HK-2 (cell line): ENCODE data around the gene SHANK3.

Source experiments
- DNase-seq: peaks from one replicate; pipeline ENCODE4 v3.0.0-alpha.2; 2018; ENCODE audit not compliant: unreplicated experiment

SHANK3 gene

DNA sequence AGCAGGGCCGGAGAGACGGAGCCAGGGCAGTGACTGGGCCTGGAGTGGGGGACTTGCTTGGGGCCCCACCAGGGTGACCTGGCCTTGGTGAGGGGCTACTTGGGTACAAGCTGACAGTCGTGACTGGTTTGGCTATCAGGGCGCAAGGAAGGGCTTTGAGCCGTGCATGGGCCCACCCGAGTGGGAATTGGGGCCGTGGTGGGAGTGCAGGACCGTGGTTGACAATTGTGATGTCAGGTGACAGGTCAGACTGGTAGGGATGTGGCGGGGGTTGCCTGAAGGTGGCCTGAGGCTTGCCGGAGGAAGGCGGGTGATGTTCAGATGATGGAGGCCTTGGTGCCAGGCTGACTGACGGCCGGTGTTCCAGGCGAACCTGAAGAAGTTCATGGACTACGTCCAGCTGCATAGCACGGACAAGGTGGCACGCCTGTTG, 5.6 kb downstream of the SHANK3 start:
- DNase-seq, result no peak

GRCh38 chr22:50678651-50679521, 6.3 kb downstream of the SHANK3 start:
- DNase-seq, result no peak

DNA sequence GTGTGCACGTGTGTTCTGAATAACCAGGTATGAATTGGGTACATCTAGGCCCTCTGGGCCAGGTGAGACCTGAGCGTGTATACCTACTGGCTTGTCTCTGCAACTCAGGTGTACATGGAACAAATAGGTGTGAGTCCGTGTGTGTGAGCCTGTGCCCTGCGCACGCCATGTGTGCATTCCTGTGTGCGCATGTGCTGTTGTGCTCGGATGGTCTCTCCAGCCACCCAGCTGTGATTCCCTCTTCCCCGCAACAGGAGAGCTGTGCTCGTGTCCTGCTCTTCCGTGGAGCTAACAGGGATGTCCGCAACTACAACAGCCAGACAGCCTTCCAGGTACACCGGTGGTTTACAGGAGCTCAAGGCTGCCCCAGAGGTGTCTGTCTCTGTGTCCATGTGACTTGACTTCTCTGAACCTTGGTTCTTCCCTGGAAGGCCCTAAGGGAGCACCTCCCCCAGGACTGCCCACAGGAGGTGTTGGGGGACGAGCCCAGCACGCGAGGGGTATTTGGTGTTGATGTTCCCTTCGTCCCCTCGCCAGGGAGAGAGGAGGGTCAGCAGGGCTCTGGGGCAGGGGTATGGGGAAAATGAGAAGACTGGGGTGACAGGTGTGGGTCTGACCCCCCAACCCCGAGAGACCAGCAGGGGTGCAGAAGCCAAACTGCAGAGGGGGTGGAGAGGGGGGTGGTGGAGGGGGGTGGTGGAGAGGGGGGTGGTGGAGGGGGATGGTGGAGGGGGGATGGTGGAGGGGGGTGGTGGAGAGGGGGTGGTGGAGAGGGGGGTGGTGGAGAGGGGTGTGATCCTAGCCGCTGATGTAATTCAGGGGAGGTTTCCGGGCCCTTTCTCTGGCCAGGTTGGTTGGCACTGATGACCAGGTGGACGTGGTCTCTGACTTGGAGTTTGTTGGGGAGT, 10.7 kb downstream of the SHANK3 start:
- DNase-seq, result no peak

DNA sequence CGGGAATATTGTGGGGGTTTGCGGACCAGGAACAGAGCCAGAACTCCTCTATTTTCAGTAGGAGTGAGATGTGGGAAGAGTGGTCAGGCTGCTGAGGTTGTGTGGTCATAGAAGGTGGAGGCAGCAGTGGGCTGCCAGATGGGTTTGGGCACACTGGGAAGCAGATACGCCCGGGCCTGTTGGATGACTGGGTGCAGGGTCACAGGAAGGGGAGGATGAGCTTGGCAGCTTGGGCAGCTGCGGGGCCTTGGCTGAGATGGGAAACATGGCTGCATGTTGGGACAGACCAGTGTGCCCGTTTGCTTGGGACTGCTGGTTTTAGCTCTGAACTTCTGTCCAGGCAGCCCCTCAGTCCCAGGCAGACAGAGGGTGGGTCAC, 11.4 kb downstream of the SHANK3 start:
- DNase-seq, result no peak

DNA sequence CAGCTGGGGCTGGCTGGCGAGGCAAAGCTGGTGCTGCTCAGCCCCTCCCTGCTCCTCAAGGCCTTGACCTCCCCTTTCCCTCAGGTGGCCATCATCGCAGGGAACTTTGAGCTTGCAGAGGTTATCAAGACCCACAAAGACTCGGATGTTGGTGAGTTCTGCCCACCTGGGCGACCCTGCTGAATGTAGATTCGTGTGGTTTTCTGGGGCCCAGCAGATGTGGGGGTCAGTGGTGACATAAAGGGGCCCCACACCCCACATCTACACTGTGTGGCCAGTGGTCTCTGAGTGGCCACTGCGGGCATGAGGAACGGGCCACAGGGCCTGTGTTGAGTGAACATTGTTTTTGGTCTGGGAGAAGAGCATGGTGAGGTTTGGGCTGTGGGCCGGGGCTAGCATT, 11.9 kb downstream of the SHANK3 start:
- no peak for DNase-seq

DNA sequence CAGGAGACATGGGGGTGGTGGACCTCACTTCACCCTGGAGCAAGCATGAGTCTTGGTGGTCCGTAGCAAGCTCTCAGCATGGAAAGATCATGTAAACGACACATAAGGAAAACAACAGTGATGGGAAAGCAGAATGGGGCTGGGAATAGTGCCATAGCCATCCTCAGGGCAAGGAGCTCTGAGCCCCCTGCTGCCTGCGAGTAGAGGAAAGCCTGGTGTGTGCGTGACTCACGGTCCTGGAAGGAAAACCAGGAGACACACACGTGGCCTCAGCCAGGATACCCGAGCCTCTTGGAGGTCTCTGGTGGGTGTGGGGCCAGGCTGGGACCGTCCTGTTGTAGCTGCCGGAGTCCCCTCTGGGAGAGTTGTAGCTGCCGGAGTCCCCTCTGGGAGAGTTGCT, 12.4 kb downstream of the SHANK3 start:
- no peak for DNase-seq

GRCh38 chr22:50686794-50687193, 14.2 kb downstream of the SHANK3 start:
- no peak for DNase-seq

- no peak for DNase-seq
Observed at GRCh38 chr22:50687829-50688228, 15.2 kb downstream of the SHANK3 start.

DNA sequence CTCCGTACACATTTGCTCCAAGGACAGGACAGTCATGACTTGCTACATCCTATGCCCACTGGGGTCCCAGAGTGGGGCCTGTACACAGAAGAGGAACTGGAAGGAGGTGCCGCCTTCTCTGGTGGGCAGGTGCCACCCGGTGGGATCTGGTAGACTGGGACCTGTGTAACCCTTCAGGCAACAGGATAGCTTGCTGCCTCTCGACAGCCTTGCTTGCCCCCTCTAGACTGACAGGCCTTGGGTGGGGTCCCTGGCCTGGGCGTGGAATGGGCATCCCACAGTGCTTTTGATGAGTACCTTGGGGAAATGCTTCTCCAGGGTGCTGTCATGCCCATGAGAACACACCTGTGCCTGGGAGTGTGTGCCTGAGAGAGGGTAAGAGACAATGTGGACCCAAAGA, 15.8 kb downstream of the SHANK3 start:
- no peak for DNase-seq

DNA sequence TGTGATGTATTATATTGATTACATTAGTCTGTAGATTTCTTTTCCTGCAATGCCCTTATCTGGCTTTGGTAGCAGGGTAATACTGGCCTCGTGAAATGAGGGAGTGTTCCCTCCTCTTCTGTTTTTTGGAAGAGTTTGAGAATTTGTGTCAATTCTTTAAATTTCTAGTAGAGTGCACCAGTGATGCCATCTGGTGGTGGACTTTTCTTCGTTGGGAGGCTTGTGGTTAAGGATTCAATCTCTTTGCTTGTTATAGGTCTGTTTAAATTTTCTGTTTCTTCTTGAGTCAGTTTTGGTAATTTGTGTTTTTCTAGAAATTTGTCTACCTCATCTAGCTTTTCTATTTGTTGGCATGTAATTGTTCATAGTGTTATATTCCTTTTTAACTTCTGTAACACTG, 18.9 kb downstream of the SHANK3 start:
- DNase-seq, result no peak

GRCh38 chr22:50693462-50693861, 20.8 kb downstream of the SHANK3 start:
- no peak for DNase-seq

DNA sequence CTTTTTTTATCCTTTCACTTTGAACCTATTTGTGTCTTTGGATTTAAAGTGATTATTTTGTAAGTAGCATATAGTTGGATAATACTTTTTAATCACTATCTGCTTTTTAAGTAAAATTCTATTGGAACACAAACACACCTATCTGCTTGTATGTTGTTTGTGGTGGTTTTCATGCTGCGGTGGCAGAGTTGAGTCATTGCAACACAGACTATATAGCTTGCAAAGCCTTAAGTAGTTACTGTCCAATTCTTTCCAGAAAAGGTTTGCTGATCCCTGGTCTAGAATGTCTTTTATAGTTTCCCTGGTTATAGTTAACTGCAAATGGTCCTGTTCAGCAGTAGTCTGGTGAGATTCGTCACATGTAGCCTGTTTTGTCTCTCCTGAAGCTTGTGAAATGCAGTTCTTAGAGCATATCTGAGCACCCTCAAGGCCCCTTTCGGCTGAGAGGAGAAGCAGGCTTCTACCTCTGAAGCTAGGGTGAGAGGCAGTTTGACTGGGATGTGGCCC, 21.5 kb downstream of the SHANK3 start:
- DNase-seq, result no peak

- DNase-seq, result no peak
Observed at GRCh38 chr22:50694766-50695420, 22.3 kb downstream of the SHANK3 start.

GRCh38 chr22:50695421-50696250, 23.0 kb downstream of the SHANK3 start:
- DNase-seq, result no peak

DNA sequence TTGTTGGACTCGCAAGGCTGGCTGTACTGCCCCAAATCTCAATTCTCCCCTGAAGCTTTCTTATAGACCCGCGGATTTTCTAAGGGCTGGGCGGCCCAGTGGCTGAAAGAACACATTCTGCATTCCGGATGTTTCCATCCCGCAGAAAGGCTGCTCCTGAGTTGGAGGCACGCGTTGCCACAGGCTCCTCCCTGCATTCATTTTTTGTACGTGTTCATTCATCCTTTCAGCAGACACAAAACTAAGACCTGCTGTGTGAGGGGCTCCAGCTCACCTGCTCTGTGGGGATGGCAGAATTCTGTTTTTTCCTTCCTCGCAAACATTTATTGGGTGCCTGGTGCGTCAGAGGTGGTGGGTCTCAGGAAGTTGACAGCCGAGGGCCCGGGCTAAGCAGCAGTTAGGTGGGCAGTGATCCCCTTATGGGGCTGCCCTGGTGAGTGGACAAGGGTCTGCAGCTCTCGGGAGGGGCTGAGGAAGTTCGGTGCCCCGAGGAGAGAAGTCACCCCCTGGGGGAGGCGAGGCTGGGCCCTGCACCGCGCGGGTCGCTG, 23.7 kb downstream of the SHANK3 start:
- DNase-seq, result no peak

- no peak for DNase-seq
Observed at GRCh38 chr22:50696799-50697561, 24.4 kb downstream of the SHANK3 start.

DNA sequence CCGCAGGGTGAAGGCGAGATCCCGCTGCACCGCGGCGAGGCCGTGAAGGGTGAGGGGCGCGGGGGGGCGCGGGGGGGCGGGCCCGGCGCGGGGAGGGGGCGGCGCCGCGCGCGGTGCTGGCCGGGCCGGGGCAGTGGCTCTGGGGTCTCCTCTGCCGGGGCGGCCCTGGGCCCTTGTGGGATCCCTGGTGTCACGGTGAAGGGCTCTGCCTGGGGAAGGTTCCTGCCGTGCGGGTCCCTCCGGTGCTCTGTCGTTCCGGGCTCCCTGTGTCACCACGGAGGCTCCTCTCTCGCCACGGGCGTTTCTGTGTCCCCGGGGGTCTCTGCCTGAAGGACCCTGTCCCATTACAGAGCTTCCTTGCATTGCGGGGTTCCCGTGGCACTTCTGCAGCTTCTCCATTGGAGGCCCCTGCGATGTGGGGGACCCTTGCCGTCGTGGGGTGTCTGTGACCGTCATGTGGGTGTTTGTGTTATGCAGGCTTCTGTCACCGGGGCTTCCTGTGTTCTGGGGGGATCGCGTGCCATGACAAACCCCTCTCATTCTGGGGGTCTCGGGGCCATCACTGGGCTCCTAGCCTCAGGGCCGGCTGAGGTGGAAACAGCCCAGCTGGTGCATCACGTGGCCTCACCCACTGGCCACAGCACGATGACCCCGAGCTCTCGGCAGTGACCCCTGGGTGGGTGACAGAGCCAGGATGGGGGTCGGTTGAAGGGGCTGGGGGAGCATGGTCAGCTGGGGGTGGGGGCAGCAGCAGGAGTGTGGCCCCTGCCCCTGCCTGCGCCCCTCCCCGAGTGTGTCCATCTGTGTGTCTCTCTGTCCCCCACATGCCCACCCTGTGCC, 25.3 kb downstream of the SHANK3 start:
- no peak for DNase-seq

GRCh38 chr22:50698546-50698945, 25.9 kb downstream of the SHANK3 start:
- DNase-seq, result no peak
